ENCODE measurements around the gene TMPRSS6.

TMPRSS6 gene

GRCh38 chr22:37119872-37120271 lies 10.4 kb upstream of the TMPRSS6 start:
- Histone ChIP-seq H3K27ac (ENCODE audit: low read depth, low read length) (no peak overlapping the region), H3K79me2 (ENCODE audit: control insufficient read depth, low read length) (no peaks in the 10 kb centered on the region), H4K20me1 (ENCODE audit: control insufficient read depth, insufficient read depth, low read depth, low read length) (no peaks in the 10 kb centered on the region), H3F3A (ENCODE audit: control insufficient read depth, insufficient read depth) (no peaks in the 10 kb centered on the region), H3K4me3 (ENCODE audit: low read length) (no peak overlapping the region), H3K9me2 (replicated peaks; ENCODE audit: control insufficient read depth, low read length) (no peaks in the 10 kb centered on the region), H3K4me2 (ENCODE audit: low read length) (no peak overlapping the region), H3K4me1 (ENCODE audit: control insufficient read depth, low read length) (no peaks in the 10 kb centered on the region), H3K9me3 (ENCODE audit: control insufficient read depth, insufficient read depth, low read length) (no peaks in the 10 kb centered on the region), H3K36me3 (ENCODE audit: control insufficient read depth, low read length) (no peaks in the 10 kb centered on the region), H3K27me3 (ENCODE audit: control insufficient read depth, low read length) (peaks cover 46% of the 10 kb centered on the region)
- TF ChIP-seq EZH2phosphoT487 (IDR thresholded peaks at IDR 0.05; ENCODE audit: borderline replicate concordance, low read length) (no peak), CTCF (IDR thresholded peaks at IDR 0.05; ENCODE audit: low read depth, low read length, poor library complexity, severe bottlenecking) (no peak)

GRCh38 chr22:37118083-37118482 lies 8.6 kb upstream of the TMPRSS6 start:
- H3K4me1 ChIP-seq (ENCODE audit: control insufficient read depth, low read length): no peaks in the 10 kb centered on the region
- TF ChIP-seq EZH2phosphoT487 (IDR thresholded peaks at IDR 0.05; ENCODE audit: borderline replicate concordance, low read length) (no peak), CTCF (IDR thresholded peaks at IDR 0.05; ENCODE audit: low read depth, low read length, poor library complexity, severe bottlenecking) (no peak)
- H3K27me3 ChIP-seq (ENCODE audit: control insufficient read depth, low read length): peaks cover 56% of the 10 kb centered on the region
- H4K20me1 ChIP-seq (ENCODE audit: control insufficient read depth, insufficient read depth, low read depth, low read length): no peaks in the 10 kb centered on the region
- H3F3A ChIP-seq (ENCODE audit: control insufficient read depth, insufficient read depth): no peaks in the 10 kb centered on the region
- no peaks in the 10 kb centered on the region for H3K36me3 ChIP-seq (ENCODE audit: control insufficient read depth, low read length)
- no peak overlapping the region for H3K27ac ChIP-seq (ENCODE audit: low read depth, low read length)
- H3K9me2 ChIP-seq (replicated peaks; ENCODE audit: control insufficient read depth, low read length): no peaks in the 10 kb centered on the region
- H3K9me3 ChIP-seq (ENCODE audit: control insufficient read depth, insufficient read depth, low read length): no peaks in the 10 kb centered on the region
- no peaks in the 10 kb centered on the region for H3K79me2 ChIP-seq (ENCODE audit: control insufficient read depth, low read length)
- H3K4me3 ChIP-seq (ENCODE audit: low read length): no peak overlapping the region
- no peak overlapping the region for H3K4me2 ChIP-seq (ENCODE audit: low read length)

- Histone ChIP-seq H3K27ac (ENCODE audit: low read depth, low read length) (no peak overlapping the region), H3K4me1 (ENCODE audit: control insufficient read depth, low read length) (no peaks in the 10 kb centered on the region), H3F3A (ENCODE audit: control insufficient read depth, insufficient read depth) (no peaks in the 10 kb centered on the region), H3K36me3 (ENCODE audit: control insufficient read depth, low read length) (no peaks in the 10 kb centered on the region), H3K9me2 (replicated peaks; ENCODE audit: control insufficient read depth, low read length) (no peaks in the 10 kb centered on the region), H3K9me3 (ENCODE audit: control insufficient read depth, insufficient read depth, low read length) (no peaks in the 10 kb centered on the region), H3K4me3 (ENCODE audit: low read length) (no peak overlapping the region), H4K20me1 (ENCODE audit: control insufficient read depth, insufficient read depth, low read depth, low read length) (no peaks in the 10 kb centered on the region), H3K27me3 (ENCODE audit: control insufficient read depth, low read length) (peaks cover 46% of the 10 kb centered on the region), H3K79me2 (ENCODE audit: control insufficient read depth, low read length) (no peaks in the 10 kb centered on the region), H3K4me2 (ENCODE audit: low read length) (no peak overlapping the region)
- TF ChIP-seq EZH2phosphoT487 (IDR thresholded peaks at IDR 0.05; ENCODE audit: borderline replicate concordance, low read length) (no peak), CTCF (IDR thresholded peaks at IDR 0.05; ENCODE audit: low read depth, low read length, poor library complexity, severe bottlenecking) (no peak)
Measured at GRCh38 chr22:37117092-37117491, 7.6 kb upstream of the TMPRSS6 start.

- TF ChIP-seq EZH2phosphoT487 (IDR thresholded peaks at IDR 0.05; ENCODE audit: borderline replicate concordance, low read length) (no peak), CTCF (IDR thresholded peaks at IDR 0.05; ENCODE audit: low read depth, low read length, poor library complexity, severe bottlenecking) (no peak)
- no peaks in the 10 kb centered on the region for H3K4me1 ChIP-seq (ENCODE audit: control insufficient read depth, low read length)
- H3K4me3 ChIP-seq (ENCODE audit: low read length): no peak overlapping the region
- peaks cover 32% of the 10 kb centered on the region for H3K27me3 ChIP-seq (ENCODE audit: control insufficient read depth, low read length)
- H3K9me3 ChIP-seq (ENCODE audit: control insufficient read depth, insufficient read depth, low read length): no peaks in the 10 kb centered on the region
- H3K9me2 ChIP-seq (replicated peaks; ENCODE audit: control insufficient read depth, low read length): no peaks in the 10 kb centered on the region
- H3F3A ChIP-seq (ENCODE audit: control insufficient read depth, insufficient read depth): no peaks in the 10 kb centered on the region
- H3K27ac ChIP-seq (ENCODE audit: low read depth, low read length): no peak overlapping the region
- no peaks in the 10 kb centered on the region for H3K79me2 ChIP-seq (ENCODE audit: control insufficient read depth, low read length)
- H3K4me2 ChIP-seq (ENCODE audit: low read length): no peak overlapping the region
- no peaks in the 10 kb centered on the region for H4K20me1 ChIP-seq (ENCODE audit: control insufficient read depth, insufficient read depth, low read depth, low read length)
- no peaks in the 10 kb centered on the region for H3K36me3 ChIP-seq (ENCODE audit: control insufficient read depth, low read length)
Measured at GRCh38 chr22:37115032-37115431, 5.5 kb upstream of the TMPRSS6 start.

Data from DOHH2 (cell line).